GM12865 (cell line): Measurements from ENCODE around the gene CCNK.
A peak's percentile ranks its signal among the peaks of the same experiment; 100 is the strongest.

Experiments
- DNase-seq: peaks from one replicate; pipeline ENCODE4 v3.0.0; 2010; ENCODE audit warnings: low read depth
- H3K4me3 ChIP-seq: 2 replicates; pipeline ENCODE4 v1.5.1; 2011; ENCODE audit warnings: mild to moderate bottlenecking, low read depth, low read length, control low read depth
- TF ChIP-seq, protein P1 (sequence below): IDR thresholded peaks from 2 replicates; pipeline ENCODE4 v1.5.1; 2011; ENCODE audit warnings: low read length, control low read depth, low read depth, inconsistent platforms; ENCODE audit not compliant: insufficient read depth; ENCODE audit errors: missing control alignments

The CCNK gene

DNA sequence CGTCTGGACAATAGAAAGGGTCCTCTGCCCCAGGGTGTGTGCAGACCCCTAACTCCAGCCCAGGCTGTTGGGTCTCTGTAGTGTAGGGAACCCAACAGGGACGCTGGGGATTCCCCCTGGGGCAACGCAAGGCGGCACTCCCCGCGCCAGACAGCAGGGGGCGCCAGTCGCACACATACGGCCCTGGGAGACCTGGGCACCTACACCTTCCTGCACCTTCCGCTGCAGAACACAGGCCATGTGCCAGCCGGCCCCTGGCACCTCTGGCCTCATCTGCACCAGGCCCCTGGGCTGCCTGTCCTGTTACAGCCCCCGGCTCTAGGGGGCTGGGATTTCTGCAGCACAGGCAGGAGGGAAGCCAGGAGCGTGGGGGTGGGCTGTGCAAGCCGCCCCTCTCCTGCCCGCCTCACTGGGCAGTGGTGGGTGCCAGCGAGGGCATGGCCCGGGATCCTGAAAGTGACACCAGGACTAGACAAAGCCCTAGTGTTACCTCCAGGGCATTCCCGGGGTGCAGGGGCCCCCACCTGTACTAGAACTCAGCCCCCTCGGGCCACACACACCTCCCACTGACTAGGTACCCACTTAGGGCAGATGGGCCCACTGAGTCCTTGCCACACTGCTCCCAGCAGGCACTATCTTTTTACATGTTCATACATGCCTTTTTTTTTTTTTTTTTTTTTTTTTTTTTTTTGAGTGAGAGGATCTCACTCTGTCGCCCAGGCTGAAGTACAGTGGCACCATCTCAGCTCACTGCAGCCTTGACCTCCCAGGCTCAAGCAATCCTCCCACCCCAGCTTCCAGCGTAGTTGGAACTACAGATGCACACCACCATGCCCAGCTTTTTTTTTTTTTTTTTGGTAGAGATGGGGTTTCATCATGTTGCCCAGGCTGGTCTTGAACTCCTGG is 37.5 kb downstream of the CCNK start:
- peak; percentile 76 for DNase-seq
- TF ChIP-seq, protein P1, sequence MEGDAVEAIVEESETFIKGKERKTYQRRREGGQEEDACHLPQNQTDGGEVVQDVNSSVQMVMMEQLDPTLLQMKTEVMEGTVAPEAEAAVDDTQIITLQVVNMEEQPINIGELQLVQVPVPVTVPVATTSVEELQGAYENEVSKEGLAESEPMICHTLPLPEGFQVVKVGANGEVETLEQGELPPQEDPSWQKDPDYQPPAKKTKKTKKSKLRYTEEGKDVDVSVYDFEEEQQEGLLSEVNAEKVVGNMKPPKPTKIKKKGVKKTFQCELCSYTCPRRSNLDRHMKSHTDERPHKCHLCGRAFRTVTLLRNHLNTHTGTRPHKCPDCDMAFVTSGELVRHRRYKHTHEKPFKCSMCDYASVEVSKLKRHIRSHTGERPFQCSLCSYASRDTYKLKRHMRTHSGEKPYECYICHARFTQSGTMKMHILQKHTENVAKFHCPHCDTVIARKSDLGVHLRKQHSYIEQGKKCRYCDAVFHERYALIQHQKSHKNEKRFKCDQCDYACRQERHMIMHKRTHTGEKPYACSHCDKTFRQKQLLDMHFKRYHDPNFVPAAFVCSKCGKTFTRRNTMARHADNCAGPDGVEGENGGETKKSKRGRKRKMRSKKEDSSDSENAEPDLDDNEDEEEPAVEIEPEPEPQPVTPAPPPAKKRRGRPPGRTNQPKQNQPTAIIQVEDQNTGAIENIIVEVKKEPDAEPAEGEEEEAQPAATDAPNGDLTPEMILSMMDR, result peak; percentile 96

DNA sequence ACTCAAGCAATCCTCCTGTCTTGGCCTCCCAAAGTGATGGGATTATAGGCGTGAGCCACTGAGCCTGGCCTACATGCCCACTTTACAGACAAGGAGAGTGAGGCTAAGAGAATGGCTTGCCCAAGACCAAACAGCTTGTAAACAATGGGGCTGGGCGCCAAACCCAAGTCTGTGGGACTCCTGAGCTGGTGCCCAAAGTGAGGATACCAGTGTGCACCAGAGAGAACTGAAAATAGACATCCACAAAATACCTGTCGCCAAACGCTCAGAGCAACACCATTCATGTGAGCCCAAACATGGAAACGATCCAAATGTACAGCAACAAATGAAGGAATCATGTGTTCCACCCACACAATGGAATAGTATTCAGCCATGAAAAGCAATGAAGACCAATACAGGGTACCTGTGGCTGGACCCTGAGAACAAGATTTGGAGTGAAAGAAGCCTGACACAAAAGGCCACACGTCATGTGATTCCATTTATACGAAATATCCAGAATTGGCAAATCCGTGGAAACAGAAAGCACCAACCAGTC is 38.2 kb downstream of the CCNK start:
- DNase-seq, result no peak
- TF ChIP-seq, protein P1, result no peak

More for the DNA sequence above, 37.5 kb downstream of the CCNK start:
- H3K4me3 ChIP-seq, result no peak overlapping the region

DNA sequence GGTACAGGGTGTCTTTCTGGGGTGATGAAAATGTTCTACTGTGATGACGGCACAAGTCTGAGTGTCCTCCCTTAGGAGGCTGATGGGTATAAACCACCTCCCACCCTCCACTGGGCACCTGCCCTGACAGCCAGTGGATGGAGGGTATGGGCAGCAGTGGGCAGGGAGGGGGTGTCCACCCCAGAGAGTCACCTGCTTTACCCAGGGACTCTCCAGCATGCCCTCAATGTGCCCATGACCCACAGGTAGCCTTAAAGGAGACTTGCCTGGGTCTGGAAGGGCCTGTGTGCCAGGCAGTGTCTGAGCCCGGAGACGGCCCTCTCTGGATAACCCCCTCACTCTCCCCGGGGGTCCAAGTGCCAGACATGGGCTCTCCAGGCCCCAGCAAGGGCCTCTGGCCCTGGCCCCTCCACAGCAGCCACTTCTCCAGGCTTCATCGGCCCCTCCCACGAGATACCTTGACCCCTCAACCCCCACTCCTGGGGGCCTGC is 38.8 kb downstream of the CCNK start:
- DNase-seq, result no peak
- TF ChIP-seq, protein P1, result no peak
- H3K4me3 ChIP-seq, result no peak overlapping the region

More for the DNA sequence above, 38.2 kb downstream of the CCNK start:
- no peak overlapping the region for H3K4me3 ChIP-seq

DNA sequence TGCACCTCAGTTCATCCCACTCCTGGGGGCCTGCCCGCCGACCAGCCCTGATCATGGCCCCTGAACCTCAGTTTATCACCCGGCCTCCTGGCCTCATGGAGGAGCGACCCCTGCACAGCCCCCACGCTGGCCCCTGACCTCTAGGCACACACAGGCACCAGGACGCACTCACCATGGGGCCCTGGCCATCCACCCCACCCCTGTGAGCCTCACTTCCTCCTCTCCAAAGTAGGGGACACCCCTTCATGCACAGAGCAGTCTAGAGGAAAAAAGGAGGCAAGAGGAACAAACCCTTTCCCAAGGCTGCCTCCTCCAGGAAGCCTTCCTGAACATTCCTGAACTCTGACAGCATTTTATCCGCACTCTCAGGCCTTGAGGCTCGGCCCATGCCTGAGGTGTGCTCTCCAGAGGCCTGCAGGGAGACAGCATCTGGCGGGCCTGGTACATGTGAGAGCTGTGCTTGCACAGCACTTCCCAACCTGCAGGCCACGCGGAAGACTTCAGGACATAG is 39.4 kb downstream of the CCNK start:
- DNase-seq, result no peak
- H3K4me3 ChIP-seq, result no peak overlapping the region
- TF ChIP-seq, protein P1, result no peak

DNA sequence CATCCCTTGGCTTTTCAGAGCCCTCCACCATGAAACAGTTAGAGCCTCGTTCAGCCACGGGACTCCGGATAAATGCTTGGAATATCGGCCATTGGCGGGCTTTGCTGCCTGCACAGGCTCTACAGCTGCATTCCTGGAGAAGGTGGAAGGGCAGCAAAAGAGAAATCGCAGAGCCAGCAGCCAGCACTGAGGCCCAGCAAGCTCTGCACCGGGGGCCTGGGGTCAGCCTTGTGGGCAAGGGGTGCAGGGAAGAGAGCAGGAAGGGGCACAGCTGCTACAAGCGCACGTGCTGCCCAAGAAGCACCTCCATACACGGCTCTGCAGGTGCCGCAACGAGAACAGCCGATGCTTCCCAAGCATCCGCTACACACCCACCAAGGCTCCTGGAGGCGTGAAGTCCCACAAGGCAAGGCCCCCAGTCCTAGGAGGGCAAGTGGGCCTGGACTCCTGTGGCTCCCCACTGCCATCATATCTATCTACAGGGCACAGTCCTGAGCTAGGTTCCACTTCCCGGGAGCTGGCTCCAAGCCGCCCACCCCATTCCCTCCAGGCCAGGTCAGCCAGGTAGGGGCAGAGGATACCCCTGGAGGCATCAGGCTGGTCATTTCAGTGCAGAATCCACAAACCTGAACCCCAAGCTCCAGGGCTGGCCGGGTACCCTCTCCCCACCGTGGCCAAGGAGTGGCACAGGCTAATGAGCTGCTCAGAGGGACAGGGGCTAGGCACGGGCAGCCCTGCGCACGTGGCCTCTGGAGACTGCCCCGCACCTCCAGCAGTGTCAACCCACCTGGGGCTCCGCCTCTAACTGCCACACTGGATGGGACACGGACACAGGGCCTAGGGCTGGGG is 40.2 kb downstream of the CCNK start:
- TF ChIP-seq, protein P1, result no peak
- DNase-seq, result no peak
- no peak overlapping the region for H3K4me3 ChIP-seq

DNA sequence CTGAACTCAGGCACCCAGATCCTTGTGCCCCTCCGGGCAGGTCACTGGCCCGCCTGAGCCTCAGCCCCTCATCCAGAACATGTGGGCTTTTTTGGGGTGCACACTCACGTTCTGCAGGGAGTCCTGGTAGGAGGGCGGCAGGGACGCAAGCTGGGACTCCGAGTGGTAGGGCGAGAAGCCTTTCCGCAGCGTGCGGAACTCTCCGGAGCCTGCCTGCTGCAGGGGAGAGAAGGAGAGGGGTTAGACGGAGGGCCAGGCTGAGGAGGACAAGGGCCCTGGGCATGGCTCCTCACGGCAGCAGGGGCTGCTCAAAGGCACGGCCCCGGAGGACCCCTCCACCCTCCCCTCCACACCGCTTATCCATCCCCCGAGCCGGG is 40.8 kb downstream of the CCNK start:
- TF ChIP-seq, protein P1, result no peak
- H3K4me3 ChIP-seq, result no peak overlapping the region
- no peak for DNase-seq
